Gastroesophageal sphincter (tissue), 4 donors: ENCODE results near the gene BIK. TPM values are rescaled to one million over a fixed set of nuclear protein-coding genes. Genes with fewer than 3 reads are reported as not detected.

Experiments
- ATAC-seq: fragments of 150-250 bp; one replicate; pipeline ENCODE4 v1.9.1; 2016; ENCODE audit warnings: mild to moderate bottlenecking, moderate library complexity
- H3K27ac ChIP-seq, 4 donors: fragments of 200-600 bp; sonication (generic) in 3 of 4; 1 replicate in 3 of 4; 2 replicates in 1 of 4; pipeline ENCODE4 v1.5.1; 2016 to 2019
- H3K27me3 ChIP-seq: fragments of 200-600 bp; sonication (generic); one replicate; pipeline ENCODE4 v1.5.1; 2019
- H3K36me3 ChIP-seq, 2 donors: fragments of 200-600 bp; sonication (generic); one replicate each; pipeline ENCODE4 v1.5.1; 2019; ENCODE audit warnings: control low read depth in 1 of 2
- H3K4me1 ChIP-seq, 3 donors: fragments of 200-600 bp; sonication (generic); 1 replicate in 2 of 3; 2 replicates in 1 of 3; pipeline ENCODE4 v1.5.1; 2016 to 2019; ENCODE audit warnings: control low read depth in 2 of 3
- H3K4me3 ChIP-seq, 2 donors: fragments of 200-600 bp; sonication (generic); one replicate each; pipeline ENCODE4 v1.5.1; 2019; ENCODE audit warnings: mild to moderate bottlenecking in 1 of 2, moderate library complexity in 1 of 2
- H3K9me3 ChIP-seq, 3 donors: fragments of 200-600 bp; sonication (generic); one replicate each; pipeline ENCODE4 v1.5.1; 2017 to 2019; ENCODE audit warnings: control low read depth in 2 of 3
- EP300 ChIP-seq: sonication (generic); formaldehyde crosslinking; IDR thresholded peaks from one replicate; pipeline ENCODE4 v1.6.1; 2017; ENCODE audit warnings: antibody characterized with exemption, mild to moderate bottlenecking
- POLR2A ChIP-seq, 2 donors: fragments of 450-650 bp; IDR thresholded peaks; one replicate each; pipeline ENCODE4 v1.6.1; 2017; ENCODE audit warnings: antibody characterized with exemption in 2 of 2, mild to moderate bottlenecking in 2 of 2, moderate library complexity in 1 of 2
- POLR2AphosphoS5 ChIP-seq: sonication (generic); formaldehyde crosslinking; IDR thresholded peaks from one replicate; pipeline ENCODE4 v1.6.1; 2017; ENCODE audit warnings: antibody characterized with exemption
- WGBS, 2 donors: methylation state at CpG; one replicate each; pipeline ENCODE4 v1.1.5; 2018; ENCODE audit warnings: low coverage in 1 of 2; 5-methylcytosine and 5-hydroxymethylcytosine counted together
- total RNA-seq, 4 donors: library from RNA; depleted of rRNA; stranded (reverse); fragments of >200 nt; gene quantifications; one replicate each; pipeline ENCODE4 v1.1.0, GENCODE V29; 2016
- TF ChIP-seq, protein P1 (sequence below), 4 experiments: fragments of 200-600 bp in 2 of 4; fragments of 450-650 bp in 2 of 4; sonication (generic) in 1 of 4; IDR thresholded peaks; one replicate each; pipeline ENCODE4 v1.5.1; 2017 to 2019; ENCODE audit warnings: antibody characterized with exemption in 4 of 4, mild to moderate bottlenecking in 2 of 4, moderate library complexity in 2 of 4

The BIK gene
- total RNA-seq, 4 donors from 2014 or later = 1.7 TPM; not detected in 3

DNA sequence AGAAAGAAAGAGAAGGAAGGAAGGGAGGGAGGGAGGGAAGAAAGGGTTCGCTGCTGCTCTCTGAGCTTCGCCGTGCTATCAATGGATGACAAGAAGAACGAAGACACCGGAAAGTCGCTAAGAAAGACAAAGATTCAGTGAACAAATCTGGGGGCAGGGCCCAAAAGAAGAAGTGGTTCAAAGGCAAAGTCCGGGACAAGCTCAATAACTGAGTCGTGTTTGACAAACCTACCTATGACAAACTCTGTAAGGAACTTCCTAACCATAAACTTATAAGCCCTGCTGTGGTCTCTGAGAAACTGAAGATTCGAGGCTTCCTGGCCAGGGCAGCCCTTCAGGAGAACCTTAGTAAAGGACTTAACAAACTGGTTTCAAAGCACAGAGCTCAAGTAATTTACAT is 18.5 kb upstream of the BIK start:
- no peak overlapping the region for H3K27ac ChIP-seq
- no peak overlapping the region for H3K4me3 ChIP-seq
- peaks cover 0 to 17% (median 3%) of the 10 kb centered on the region in 3 donors for H3K4me1 ChIP-seq
- H3K36me3 ChIP-seq = no peaks in the 10 kb centered on the region
- 73 to 78% methylated on average over 6 to 9 of the region's 9 CpGs for WGBS, 2 donors
- no peak for ATAC-seq
- no peaks in the 10 kb centered on the region for H3K27me3 ChIP-seq
- H3K9me3 ChIP-seq = peaks cover 0 to 9% (median 0%) of the 10 kb centered on the region in 3 donors
- TF ChIP-seq POLR2A (IDR thresholded peaks at IDR 0.05) (no peak), EP300 (no peak)

DNA sequence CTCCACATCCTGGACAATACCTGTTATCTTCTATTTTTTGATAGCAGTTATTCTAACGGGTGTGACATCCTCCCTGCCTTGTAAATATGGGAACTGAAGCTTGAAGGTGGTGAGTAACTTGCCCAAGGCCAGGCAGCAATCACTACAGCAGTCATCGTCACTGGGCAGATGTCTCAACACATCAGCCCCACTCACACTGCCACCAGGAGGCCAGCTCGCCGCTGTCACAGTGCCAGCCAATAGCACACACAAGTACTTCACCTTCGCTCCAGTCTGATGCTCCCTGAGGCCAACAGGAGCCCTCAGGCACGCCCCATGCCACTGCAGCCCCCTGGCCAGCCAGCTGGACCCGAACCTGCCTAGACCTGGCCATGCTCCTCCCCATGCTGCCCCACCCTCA is 16.5 kb upstream of the BIK start:
- Histone ChIP-seq H3K36me3 (no peaks in the 10 kb centered on the region), H3K4me1 (peaks cover 0 to 10% (median 0%) of the 10 kb centered on the region in 3 donors), H3K27me3 (no peaks in the 10 kb centered on the region), H3K27ac (no peak overlapping the region), H3K9me3 (peaks cover 0 to 9% (median 0%) of the 10 kb centered on the region in 3 donors), H3K4me3 (no peak overlapping the region)
- no peak for TF ChIP-seq POLR2AphosphoS5
- no peak for TF ChIP-seq EP300
- TF ChIP-seq POLR2A (IDR thresholded peaks at IDR 0.05) = no peak
- TF ChIP-seq, protein P1, sequence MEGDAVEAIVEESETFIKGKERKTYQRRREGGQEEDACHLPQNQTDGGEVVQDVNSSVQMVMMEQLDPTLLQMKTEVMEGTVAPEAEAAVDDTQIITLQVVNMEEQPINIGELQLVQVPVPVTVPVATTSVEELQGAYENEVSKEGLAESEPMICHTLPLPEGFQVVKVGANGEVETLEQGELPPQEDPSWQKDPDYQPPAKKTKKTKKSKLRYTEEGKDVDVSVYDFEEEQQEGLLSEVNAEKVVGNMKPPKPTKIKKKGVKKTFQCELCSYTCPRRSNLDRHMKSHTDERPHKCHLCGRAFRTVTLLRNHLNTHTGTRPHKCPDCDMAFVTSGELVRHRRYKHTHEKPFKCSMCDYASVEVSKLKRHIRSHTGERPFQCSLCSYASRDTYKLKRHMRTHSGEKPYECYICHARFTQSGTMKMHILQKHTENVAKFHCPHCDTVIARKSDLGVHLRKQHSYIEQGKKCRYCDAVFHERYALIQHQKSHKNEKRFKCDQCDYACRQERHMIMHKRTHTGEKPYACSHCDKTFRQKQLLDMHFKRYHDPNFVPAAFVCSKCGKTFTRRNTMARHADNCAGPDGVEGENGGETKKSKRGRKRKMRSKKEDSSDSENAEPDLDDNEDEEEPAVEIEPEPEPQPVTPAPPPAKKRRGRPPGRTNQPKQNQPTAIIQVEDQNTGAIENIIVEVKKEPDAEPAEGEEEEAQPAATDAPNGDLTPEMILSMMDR (IDR thresholded peaks at IDR 0.05) = no peak
- 40 to 75% methylated on average over 1 of the region's 7 CpGs for WGBS, 2 donors
- no peak for ATAC-seq

DNA sequence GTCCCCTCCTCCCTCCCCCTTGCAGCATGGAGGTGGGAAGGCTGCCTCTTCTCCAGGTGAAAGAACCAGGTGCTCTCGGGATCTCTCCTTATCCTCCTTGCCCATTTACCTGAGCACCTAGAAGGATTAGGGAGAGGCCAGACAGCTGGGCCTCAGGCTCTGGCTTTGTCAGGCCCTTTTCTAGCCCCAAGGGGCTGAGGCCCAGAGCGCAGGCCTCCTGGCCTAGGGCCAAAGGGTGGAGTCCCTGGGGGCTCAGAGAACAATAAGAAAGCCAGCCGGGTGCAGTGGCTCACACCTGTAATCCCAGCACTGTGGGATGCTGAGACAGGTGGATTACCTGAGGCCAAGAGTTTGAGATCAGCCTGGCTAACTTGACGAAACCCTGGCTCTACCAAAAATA is 16.0 kb upstream of the BIK start:
- Histone ChIP-seq H3K4me1 (peaks cover 0 to 7% (median 0%) of the 10 kb centered on the region in 3 donors), H3K27ac (no peak overlapping the region), H3K27me3 (no peaks in the 10 kb centered on the region), H3K4me3 (no peak overlapping the region), H3K9me3 (peaks cover 0 to 9% (median 0%) of the 10 kb centered on the region in 3 donors), H3K36me3 (no peaks in the 10 kb centered on the region)
- no CpG with 5 or more reads among the region's 4 CpGs for WGBS, 2 donors
- no peak for TF ChIP-seq EP300
- TF ChIP-seq, protein P1 (IDR thresholded peaks at IDR 0.05) = no peak
- TF ChIP-seq POLR2A (IDR thresholded peaks at IDR 0.05) = no peak
- no peak for TF ChIP-seq POLR2AphosphoS5
- ATAC-seq = no peak

DNA sequence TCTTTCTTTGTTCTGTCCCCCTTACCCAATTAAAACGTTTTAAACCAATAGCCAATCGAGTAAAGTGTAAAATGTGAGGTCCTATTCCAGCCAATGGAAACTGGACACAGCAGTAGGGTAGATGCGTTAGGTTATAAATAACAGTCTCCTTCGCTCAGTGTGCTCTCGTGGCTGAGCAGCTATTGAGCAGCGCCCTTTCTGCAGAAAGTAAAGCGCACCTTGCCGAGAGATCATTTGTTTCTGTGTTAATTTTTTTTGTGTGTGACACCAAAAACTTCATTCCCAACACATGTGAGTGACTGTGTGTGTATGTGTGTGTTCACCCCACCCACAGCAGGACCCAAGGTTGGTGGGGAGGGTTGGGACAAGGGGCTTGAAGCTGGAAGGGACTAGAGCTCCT is 14.1 kb upstream of the BIK start:
- Histone ChIP-seq H3K4me3 (no peak overlapping the region), H3K27ac (no peak overlapping the region), H3K36me3 (no peaks in the 10 kb centered on the region), H3K9me3 (peaks cover 0 to 9% (median 0%) of the 10 kb centered on the region in 3 donors), H3K27me3 (no peaks in the 10 kb centered on the region), H3K4me1 (no peaks in the 10 kb centered on the region)
- TF ChIP-seq POLR2AphosphoS5 = no peak
- TF ChIP-seq, protein P1 (IDR thresholded peaks at IDR 0.05) = no peak
- TF ChIP-seq POLR2A (IDR thresholded peaks at IDR 0.05) = no peak
- TF ChIP-seq EP300 = no peak
- ATAC-seq = no peak
- 86 to 90% methylated on average over 4 to 7 of the region's 8 CpGs for WGBS, 2 donors

DNA sequence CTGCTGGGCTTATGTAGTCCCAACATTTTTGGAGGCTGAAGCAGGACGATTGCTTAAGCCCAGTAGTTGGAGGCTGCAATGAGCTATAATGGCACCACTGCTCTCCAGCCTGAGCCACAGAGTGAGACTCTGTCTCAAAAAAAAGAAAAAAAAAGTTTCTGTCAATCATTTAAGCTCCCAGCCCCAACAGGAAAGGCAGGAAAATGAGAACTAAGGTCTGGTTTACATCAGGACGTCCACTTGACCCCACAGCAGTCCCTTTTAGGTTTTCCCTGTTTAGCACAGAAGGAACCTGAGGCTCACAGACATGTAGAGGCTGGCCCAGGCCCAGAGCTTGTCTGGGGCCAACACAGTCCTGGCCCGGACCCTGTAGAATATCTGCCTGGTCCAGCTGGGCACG is 12.2 kb upstream of the BIK start:
- Histone ChIP-seq H3K4me1 (no peaks in the 10 kb centered on the region), H3K36me3 (no peaks in the 10 kb centered on the region), H3K9me3 (peaks cover 0 to 9% (median 0%) of the 10 kb centered on the region in 3 donors), H3K27ac (no peak overlapping the region), H3K4me3 (no peak overlapping the region), H3K27me3 (no peaks in the 10 kb centered on the region)
- TF ChIP-seq POLR2AphosphoS5 (no peak), EP300 (no peak), POLR2A (IDR thresholded peaks at IDR 0.05) (no peak)
- TF ChIP-seq, protein P1 (IDR thresholded peaks at IDR 0.05) = no peak
- no peak for ATAC-seq
- 20 to 50% methylated on average over 1 to 2 of the region's 4 CpGs for WGBS, 2 donors
